Upper lobe of left lung (tissue), 4 donors: ENCODE data around the gene PUM1.

Experiments
- POLR2A ChIP-seq, 4 donors: fragments of 450-650 bp; IDR thresholded peaks; one replicate each; pipeline ENCODE4 v1.5.1; 2016 to 2017; ENCODE audit warnings: antibody characterized with exemption in 4 of 4, mild to moderate bottlenecking in 2 of 4
- TF ChIP-seq, protein P1 (sequence below), 6 experiments: fragments of 450-650 bp in 4 of 6; fragments of 200-600 bp in 2 of 6; sonication (generic) in 2 of 6; IDR thresholded peaks; one replicate each; pipeline ENCODE4 v1.5.1; 2016 to 2019; ENCODE audit warnings: antibody characterized with exemption in 6 of 6

DNA sequence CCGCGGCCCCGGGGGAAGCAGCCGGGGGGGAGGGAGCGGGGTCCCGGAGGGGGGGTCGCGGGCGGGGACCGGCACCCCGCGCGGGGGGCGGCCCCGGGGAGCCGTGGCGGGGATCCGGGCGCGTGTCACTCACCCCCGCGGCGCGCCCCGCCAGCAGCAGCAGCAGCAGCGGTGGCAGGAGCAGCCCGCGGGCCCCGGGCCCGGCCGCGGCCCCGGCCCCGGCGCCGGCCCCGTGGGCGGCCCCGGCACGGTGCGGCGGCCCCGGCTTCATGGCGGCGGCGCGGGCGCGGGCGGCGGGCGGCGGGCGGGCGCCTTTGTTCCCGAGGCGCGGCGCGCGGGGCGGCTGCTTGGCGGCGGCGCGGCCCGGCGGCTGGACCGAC is 157.2 kb downstream of the PUM1 start:
- TF ChIP-seq, protein P1, sequence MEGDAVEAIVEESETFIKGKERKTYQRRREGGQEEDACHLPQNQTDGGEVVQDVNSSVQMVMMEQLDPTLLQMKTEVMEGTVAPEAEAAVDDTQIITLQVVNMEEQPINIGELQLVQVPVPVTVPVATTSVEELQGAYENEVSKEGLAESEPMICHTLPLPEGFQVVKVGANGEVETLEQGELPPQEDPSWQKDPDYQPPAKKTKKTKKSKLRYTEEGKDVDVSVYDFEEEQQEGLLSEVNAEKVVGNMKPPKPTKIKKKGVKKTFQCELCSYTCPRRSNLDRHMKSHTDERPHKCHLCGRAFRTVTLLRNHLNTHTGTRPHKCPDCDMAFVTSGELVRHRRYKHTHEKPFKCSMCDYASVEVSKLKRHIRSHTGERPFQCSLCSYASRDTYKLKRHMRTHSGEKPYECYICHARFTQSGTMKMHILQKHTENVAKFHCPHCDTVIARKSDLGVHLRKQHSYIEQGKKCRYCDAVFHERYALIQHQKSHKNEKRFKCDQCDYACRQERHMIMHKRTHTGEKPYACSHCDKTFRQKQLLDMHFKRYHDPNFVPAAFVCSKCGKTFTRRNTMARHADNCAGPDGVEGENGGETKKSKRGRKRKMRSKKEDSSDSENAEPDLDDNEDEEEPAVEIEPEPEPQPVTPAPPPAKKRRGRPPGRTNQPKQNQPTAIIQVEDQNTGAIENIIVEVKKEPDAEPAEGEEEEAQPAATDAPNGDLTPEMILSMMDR (IDR thresholded peaks at IDR 0.05), result no peak
- no peak for TF ChIP-seq POLR2A (IDR thresholded peaks at IDR 0.05)
